Suprapubic skin (tissue), 4 donors: ENCODE results near the gene MMD.

ENCODE experiments used
- EP300 ChIP-seq: sonication (generic); formaldehyde crosslinking; IDR thresholded peaks from one replicate; pipeline ENCODE4 v1.6.1; 2017; ENCODE audit warnings: antibody characterized with exemption
- POLR2A ChIP-seq, 2 donors: fragments of 450-650 bp; IDR thresholded peaks; one replicate each; pipeline ENCODE4 v1.6.1; 2017; ENCODE audit warnings: antibody characterized with exemption in 2 of 2, mild to moderate bottlenecking in 2 of 2, moderate library complexity in 2 of 2
- POLR2AphosphoS5 ChIP-seq, 3 donors: sonication (generic); formaldehyde crosslinking; IDR thresholded peaks; one replicate each; pipeline ENCODE4 v1.6.1; 2017; ENCODE audit warnings: antibody characterized with exemption in 3 of 3

GRCh38 chr17:55462711-55463110, 41.1 kb upstream of the MMD start:
- TF ChIP-seq POLR2AphosphoS5 (IDR thresholded peaks at IDR 0.05) (no peak), POLR2A (IDR thresholded peaks at IDR 0.05) (no peak), EP300 (no peak)
